Activated naive CD4-positive, alpha-beta T cell treated with anti-CD3 and anti-CD28 coated beads for 36 hours (primary cell): ENCODE data around the gene CCDC102A. TPM values are rescaled to one million over a fixed set of nuclear protein-coding genes. Genes with fewer than 3 reads are reported as not detected.
A peak's percentile ranks its signal among the peaks of the same experiment; 100 is the strongest.
"Not testable (repeated sequence)": the region's sequence is repeated elsewhere in the genome, so short reads cannot be mapped to it uniquely, and the experiment has no call there.

ENCODE experiments used
- CTCF ChIA-PET: fragments of 350-600 bp; sonication (Branson Sonifier 250); formaldehyde crosslinking; loops from one replicate; lab custom pipeline; 2021; ENCODE audit warnings: antibody characterized with exemption; lab: Charles Lee
- DNase-seq: peaks from one replicate; pipeline ENCODE4 v3.0.0-alpha.2; 2020
- H3K27ac Mint-ChIP-seq: one replicate; pipeline ENCODE4 v1.8.0; 2021; ENCODE audit warnings: mild to moderate bottlenecking, mixed read lengths
- H3K27me3 Mint-ChIP-seq: one replicate; pipeline ENCODE4 v1.8.0; 2021; ENCODE audit warnings: low read depth, mixed read lengths
- H3K36me3 Mint-ChIP-seq: one replicate; pipeline ENCODE4 v1.8.0; 2021; ENCODE audit warnings: low read depth, mixed read lengths
- H3K4me1 Mint-ChIP-seq: one replicate; pipeline ENCODE4 v1.8.0; 2021; ENCODE audit warnings: low read depth, mixed read lengths
- H3K4me3 Mint-ChIP-seq: one replicate; pipeline ENCODE4 v1.8.0; 2021; ENCODE audit warnings: mild to moderate bottlenecking, moderate library complexity, mixed read lengths
- H3K9me3 Mint-ChIP-seq: one replicate; pipeline ENCODE4 v1.8.0; 2021; ENCODE audit warnings: mixed read lengths
- intact Hi-C: fragments of 100-400 bp; cut with micrococcal nuclease; formaldehyde crosslinking; loops from one replicate; pipeline ENCODE4 v1.15.1; 2023
- total RNA-seq, 2 experiments: library from RNA; stranded (reverse); gene quantifications; one replicate each; pipeline ENCODE4 v1.2.3, GENCODE V29; 2021

Gene CCDC102A
- total RNA-seq, 2 experiments from 2014 or later: 7.1 to 7.7 TPM

DNA sequence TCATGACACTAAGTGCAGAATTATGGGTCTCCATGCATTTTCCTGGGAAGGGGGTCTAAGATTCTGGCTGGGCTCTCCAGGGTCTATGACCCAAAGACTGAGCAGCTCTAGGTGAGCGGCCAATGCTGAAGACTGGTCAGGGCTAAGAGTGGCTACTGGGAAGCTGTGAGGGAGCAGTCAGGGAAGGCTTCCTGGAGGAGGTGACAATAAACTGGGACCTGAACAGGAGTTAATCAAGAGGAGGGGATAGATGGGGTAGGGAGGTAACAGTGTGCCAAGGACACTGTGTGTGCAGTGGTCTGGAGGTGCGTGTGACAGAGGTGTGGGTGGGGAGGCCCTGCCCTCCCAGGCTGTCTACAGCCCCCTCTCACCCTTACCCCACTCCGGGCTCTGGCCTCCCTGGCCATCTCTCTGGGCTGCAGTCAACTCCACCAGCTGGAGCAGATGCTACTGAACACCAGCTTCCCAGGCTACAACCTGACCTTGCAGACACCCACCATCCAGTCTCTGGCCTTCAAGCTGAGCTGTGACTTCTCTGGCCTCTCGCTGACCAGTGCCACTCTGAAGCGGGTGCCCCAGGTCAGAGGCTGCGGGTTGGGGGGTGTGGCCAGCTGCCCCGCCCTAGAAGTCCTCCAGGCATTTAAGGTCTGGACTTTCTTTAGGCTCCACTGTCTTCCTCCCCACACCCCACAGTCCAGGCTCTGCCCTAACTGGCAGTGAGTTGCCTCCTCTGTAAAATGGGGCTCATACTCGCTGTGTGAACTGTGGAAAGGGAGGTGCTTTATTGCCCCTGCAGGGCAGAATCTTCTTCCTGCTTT, 26.5 kb upstream of the CCDC102A start:
- H3K4me1 Mint-ChIP-seq: no peaks in the 10 kb centered on the region
- CTCF ChIA-PET: interaction anchor here (0.6 kb wide), 1 partner anchor 88 kb away, joined by 4 read pairs; no protein-coding TSS in a partner anchor
- no peaks in the 10 kb centered on the region for H3K27me3 Mint-ChIP-seq
- DNase-seq: no peak
- H3K4me3 Mint-ChIP-seq: no peak overlapping the region
- peaks cover 11% of the 10 kb centered on the region for H3K9me3 Mint-ChIP-seq
- H3K36me3 Mint-ChIP-seq: no peaks in the 10 kb centered on the region
- intact Hi-C loops: no loop called here
- H3K27ac Mint-ChIP-seq: no peak overlapping the region

DNA sequence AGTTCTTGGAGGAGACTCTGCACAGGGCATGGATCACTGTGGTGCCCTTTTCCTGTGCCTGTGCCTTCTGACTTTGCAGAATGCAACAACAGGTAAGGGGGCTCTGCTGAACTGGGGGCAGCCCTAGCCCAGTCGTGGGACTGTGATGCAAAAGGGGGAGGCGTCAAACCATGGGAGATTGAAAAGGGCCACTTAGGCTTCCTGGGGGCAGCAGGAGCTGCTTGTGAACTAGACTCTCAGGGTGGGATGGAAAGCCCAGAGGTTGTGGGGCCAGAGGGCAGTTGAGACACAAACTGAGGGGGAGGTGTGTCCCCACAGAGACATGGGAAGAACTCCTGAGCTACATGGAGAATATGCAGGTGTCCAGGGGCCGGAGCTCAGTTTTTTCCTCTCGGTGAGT, 25.7 kb upstream of the CCDC102A start:
- peaks cover 6% of the 10 kb centered on the region for H3K4me1 Mint-ChIP-seq
- DNase-seq: no peak
- CTCF ChIA-PET: interaction anchor here (0.6 to 0.9 kb wide), 2 partner anchors 87 to 89 kb away, joined by 3 to 4 read pairs; no protein-coding TSS in a partner anchor
- peaks cover 11% of the 10 kb centered on the region for H3K9me3 Mint-ChIP-seq
- H3K4me3 Mint-ChIP-seq: no peak overlapping the region
- no peak overlapping the region for H3K27ac Mint-ChIP-seq
- intact Hi-C loops: no loop called here
- no peaks in the 10 kb centered on the region for H3K27me3 Mint-ChIP-seq
- H3K36me3 Mint-ChIP-seq: no peaks in the 10 kb centered on the region

DNA sequence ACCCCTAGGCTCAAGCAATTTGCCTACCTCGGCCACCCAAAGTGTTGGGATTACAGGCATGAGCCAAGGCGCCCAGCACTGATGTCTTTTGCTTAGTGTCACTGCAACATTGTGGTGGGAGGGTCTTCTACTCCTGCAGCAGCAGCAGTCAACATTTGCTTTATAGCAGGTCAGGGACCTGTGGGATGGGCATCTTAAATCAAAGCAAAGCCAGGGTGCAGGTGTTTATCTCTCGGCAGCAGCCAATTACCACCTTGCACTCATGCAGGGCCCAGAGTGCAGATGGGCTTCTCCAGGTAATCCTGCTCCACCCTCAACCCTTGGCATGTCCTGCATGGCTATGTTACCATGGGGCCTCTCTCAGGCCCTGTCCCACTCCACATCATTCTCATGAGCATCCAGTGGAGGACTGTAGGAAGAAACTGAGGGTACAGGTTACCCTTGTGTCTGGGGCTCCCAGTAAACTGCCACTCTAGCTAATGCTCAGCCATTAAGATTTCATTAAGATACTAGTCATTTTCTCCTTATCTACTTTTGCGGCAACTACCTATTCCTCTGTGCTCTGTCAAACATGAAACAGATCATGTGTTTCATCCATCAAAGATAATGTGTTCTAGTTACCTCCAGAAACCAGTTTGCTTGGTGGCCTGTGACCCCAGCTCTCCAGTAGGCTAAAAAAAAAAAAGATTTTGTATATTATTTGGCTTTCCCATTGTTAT, 22.9 kb upstream of the CCDC102A start:
- CTCF ChIA-PET: no interaction called here
- Mint-ChIP-seq H3K4me3 (no peak overlapping the region), H3K9me3 (peaks cover 21% of the 10 kb centered on the region), H3K27ac (no peak overlapping the region), H3K27me3 (no peaks in the 10 kb centered on the region), H3K36me3 (peaks cover 3% of the 10 kb centered on the region), H3K4me1 (peaks cover 18% of the 10 kb centered on the region)
- DNase-seq: no peak
- intact Hi-C loops: no loop called here

DNA sequence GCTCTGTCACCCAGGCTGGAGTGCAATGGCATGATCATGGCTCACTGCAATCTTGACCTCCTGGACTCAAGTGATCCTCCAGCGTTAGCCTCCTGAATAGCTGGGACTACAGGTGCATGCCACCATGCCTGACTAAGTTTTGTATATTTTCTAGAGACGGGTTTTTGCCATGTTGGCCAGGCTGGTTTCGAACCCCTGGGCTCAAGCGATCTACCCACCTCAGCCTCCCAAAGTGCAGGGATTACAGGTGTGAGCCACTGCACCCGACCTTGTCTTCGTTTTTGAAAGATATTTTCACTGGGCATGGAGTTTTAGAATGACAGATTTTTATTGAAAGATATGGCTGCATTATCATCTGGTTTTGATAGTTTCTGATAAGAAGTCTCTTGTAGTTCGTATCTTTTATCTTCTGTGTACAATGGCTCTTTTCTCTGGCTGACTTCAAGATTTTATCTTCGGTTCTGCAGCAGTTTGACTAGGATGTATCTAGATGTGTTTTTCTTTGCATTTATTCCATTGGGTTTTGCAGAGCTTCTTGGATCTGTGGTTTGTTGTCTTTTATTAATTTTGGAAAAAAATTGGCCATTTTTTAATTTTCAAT, 20.7 kb upstream of the CCDC102A start:
- Mint-ChIP-seq H3K9me3 (peaks cover 21% of the 10 kb centered on the region), H3K4me3 (peak overlapping the region; percentile 30), H3K36me3 (peaks cover 3% of the 10 kb centered on the region), H3K4me1 (peaks cover 20% of the 10 kb centered on the region), H3K27ac (no peak overlapping the region), H3K27me3 (no peaks in the 10 kb centered on the region)
- DNase-seq: no peak
- intact Hi-C loops: no loop called here
- CTCF ChIA-PET: interaction anchor here (0.7 kb wide), 3 partner anchors 19 to 257 kb away, joined by 3 to 4 read pairs (median 4); no protein-coding TSS in a partner anchor

DNA sequence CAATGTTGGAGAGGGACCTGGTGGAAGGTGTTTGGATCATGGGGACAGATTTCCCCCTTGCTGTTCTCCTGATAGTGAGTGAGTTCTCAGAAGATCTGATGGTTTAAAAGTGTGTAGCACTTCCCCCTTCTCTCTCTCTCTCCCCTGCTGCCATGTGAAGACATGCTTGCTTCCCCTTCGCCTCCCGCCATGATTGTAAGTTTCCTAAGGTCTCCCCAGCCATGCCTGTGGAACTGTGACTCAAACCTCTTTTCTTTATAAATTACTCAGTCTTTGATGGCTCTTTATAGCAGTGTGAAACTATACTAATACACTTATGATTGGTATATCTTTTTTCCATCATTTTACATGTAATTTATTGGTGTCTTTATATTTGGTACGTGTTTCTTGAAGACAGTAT, 19.5 kb upstream of the CCDC102A start:
- H3K4me1 Mint-ChIP-seq: peaks cover 22% of the 10 kb centered on the region

DNA sequence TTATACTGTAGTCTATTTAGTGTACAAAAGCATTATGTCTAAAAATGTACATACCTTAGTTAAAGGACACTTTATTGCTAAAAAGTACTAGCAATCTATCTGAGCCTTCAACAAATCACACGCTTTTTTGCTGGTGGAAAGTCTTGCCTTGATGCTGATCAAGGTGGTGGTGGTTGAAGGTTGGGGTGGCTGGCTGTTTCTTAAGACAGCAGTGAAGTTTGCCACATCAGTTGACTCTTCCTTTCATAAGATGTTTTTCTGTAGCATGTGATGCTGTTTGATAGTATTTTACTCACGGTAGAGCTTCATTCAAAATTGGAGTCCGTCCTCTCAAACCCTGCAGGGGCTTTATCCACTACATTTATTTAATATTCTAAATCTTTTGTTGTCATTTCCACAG, 14.7 kb upstream of the CCDC102A start:
- Mint-ChIP-seq H3K36me3 (peaks cover 3% of the 10 kb centered on the region), H3K9me3 (peaks cover 5% of the 10 kb centered on the region), H3K27ac (no peak overlapping the region), H3K27me3 (no peaks in the 10 kb centered on the region), H3K4me3 (no peak overlapping the region), H3K4me1 (peaks cover 29% of the 10 kb centered on the region)
- CTCF ChIA-PET: interaction anchor here (0.6 to 0.7 kb wide), 2 partner anchors 25 to 37 kb away, joined by 3 read pairs; no protein-coding TSS in a partner anchor
- DNase-seq: no peak
- intact Hi-C loops: no loop called here

More for the DNA sequence above, 19.5 kb upstream of the CCDC102A start:
- Mint-ChIP-seq H3K4me3 (no peak overlapping the region), H3K36me3 (peaks cover 3% of the 10 kb centered on the region), H3K9me3 (peaks cover 16% of the 10 kb centered on the region), H3K27me3 (no peaks in the 10 kb centered on the region), H3K27ac (peak overlapping the region; percentile 11)
- intact Hi-C loops: no loop called here
- CTCF ChIA-PET: no interaction called here
- DNase-seq: no peak

DNA sequence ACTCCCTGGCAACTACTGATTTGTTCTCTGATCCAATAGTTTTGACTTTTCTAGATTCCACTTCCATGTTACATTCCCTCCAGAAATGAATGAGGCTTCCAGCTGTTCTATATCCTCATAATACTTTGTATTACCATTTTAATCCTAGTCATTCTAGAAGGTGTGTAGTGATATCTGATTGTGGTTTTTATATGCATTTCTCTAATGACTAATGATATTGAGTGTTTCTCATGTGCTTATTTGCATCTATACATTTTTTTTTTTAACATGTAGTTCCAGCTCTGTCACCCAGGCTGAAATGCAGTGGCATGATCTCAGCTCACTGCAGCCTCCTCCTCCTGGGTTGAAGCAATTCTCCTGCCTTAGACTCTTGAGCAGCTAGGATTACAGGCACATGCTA, 13.4 kb upstream of the CCDC102A start:
- intact Hi-C loops: no loop called here
- CTCF ChIA-PET: interaction anchor here (0.7 kb wide), 1 partner anchor 475 kb away, joined by 8 read pairs; no protein-coding TSS in a partner anchor
- Mint-ChIP-seq H3K4me1 (peaks cover 28% of the 10 kb centered on the region), H3K4me3 (no peak overlapping the region), H3K27ac (peak overlapping the region; percentile 33), H3K9me3 (no peaks in the 10 kb centered on the region), H3K36me3 (no peaks in the 10 kb centered on the region), H3K27me3 (no peaks in the 10 kb centered on the region)
- DNase-seq: no peak

DNA sequence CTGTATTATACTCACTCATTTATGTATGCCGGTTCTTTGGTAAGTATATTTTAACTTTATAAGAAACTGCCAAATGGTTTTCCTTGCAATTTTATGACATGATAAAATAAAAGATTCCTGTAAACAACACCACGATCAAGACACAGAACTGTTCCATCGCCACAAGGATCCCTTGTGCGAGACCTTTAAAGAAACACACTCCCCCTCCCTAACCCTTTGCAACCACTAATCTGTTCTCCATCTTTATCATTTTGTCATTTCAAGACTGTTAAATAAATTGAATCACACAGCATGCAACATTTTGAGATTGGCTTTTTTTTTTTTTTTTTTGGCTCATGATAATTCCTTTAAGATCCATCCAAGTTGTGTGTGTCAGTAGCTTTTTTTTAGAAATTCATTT, 12.0 kb upstream of the CCDC102A start:
- no peaks in the 10 kb centered on the region for H3K36me3 Mint-ChIP-seq
- no peak overlapping the region for H3K4me3 Mint-ChIP-seq
- H3K4me1 Mint-ChIP-seq: peaks cover 41% of the 10 kb centered on the region
- no peak for DNase-seq
- H3K27me3 Mint-ChIP-seq: no peaks in the 10 kb centered on the region
- CTCF ChIA-PET: interaction anchor here (0.6 kb wide), 2 partner anchors 30 to 65 kb away, joined by 4 to 5 read pairs; no protein-coding TSS in a partner anchor
- no peaks in the 10 kb centered on the region for H3K9me3 Mint-ChIP-seq
- intact Hi-C loops: no loop called here
- H3K27ac Mint-ChIP-seq: no peak overlapping the region

DNA sequence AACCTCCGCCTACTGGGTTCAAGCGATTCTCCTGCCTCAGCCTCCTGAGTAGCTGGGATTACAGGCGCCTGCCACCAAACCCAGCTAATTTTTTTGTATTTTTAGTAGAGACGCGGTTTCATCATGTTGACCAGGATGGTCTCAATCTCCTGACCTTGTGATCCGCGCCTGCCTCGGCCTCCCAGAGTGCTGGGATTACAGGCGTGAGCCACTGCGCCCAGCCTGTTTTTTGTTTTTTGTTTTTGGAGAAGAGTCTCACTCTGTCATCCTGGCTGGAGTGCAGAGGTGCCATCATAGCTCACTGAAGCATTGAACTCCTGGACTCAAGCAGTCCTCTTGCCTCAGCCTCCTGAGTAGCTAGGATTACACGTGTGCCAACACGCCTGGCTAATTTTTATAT, 11.2 kb upstream of the CCDC102A start:
- H3K27ac Mint-ChIP-seq, H3K36me3 Mint-ChIP-seq, DNase-seq, H3K27me3 Mint-ChIP-seq, H3K9me3 Mint-ChIP-seq, H3K4me3 Mint-ChIP-seq, intact Hi-C loops: not testable (repeated sequence)
- CTCF ChIA-PET: interaction anchor here (1.9 kb wide), 1 partner anchor 101 kb away, joined by 9 read pairs; no protein-coding TSS in a partner anchor
- peaks cover 46% of the 10 kb centered on the region for H3K4me1 Mint-ChIP-seq

DNA sequence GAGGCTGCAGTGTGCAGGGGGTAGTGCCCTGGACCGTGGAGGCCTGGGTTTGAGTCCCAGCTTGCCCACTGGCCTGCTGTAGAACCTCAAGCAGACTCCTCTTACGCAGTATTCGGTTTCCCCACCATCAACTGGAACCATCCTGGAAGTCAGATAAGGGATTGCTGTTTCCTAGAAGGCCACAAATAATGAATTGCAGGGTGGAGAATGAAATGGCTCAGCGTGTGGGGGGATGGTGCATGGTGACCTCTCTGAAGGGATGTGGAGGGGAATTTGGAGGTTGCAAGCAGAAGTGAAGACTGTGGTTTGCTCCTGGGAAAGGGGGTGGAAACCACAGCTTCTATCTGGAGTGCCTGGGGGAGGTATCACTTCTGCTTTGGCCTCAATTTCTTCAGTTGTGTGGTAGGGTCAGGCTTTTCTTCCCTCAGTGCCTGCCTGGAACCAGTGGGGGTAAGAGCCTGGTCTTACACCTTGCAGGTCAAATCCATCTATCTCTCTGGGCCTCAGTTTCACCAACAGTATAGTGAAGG, 7.8 kb upstream of the CCDC102A start:
- Mint-ChIP-seq H3K36me3 (no peaks in the 10 kb centered on the region), H3K4me3 (no peak overlapping the region), H3K27ac (peak overlapping the region; percentile 41), H3K9me3 (no peaks in the 10 kb centered on the region), H3K27me3 (no peaks in the 10 kb centered on the region), H3K4me1 (peaks cover 45% of the 10 kb centered on the region)
- DNase-seq: peak; percentile 59
- CTCF ChIA-PET: interaction anchor here (0.6 to 1.0 kb wide), 2 partner anchors 69 to 842 kb away, joined by 4 to 5 read pairs; no protein-coding TSS in a partner anchor
- intact Hi-C loops: no loop called here

DNA sequence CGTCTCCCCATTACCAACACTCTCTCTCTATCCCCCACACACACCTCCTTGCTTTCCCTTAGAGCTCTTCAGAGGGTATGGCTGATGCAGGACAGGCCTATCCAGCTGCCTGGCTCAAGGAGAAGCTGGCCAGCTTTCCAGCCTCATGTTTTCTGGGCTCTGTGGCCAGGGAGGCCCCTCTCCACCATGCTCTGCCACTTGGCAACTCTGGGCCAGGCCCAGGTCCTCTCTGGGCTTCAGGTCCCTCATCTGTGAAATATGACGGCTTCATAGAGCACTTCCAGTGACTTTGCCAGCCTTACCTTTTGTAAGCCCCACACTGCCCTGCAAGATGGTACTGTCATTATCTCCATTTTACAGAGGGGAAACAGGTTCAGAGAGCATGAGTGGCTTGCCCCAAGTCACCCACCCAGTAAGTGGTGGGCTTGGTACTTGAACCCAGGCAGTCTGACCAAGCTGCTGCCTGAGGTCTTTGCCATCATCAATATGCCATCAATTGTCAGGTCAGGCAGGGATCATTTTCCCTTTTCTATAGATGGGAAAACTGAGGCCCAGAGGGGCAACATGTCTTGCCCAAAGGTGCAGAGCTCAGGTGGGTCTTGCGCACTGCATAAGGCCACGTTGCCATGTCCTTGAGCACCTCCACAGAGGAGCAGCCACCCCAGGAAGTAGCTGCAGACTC, 5.5 kb upstream of the CCDC102A start:
- CTCF ChIA-PET: interaction anchor here (0.5 to 2.0 kb wide), 6 partner anchors 11 to 80 kb away, joined by 3 to 7 read pairs (median 4); partner anchors contain the start of gene POLR2C

More for the DNA sequence above, 5.5 kb upstream of the CCDC102A start:
- no peak overlapping the region for H3K27ac Mint-ChIP-seq
- no peaks in the 10 kb centered on the region for H3K9me3 Mint-ChIP-seq
- no peak for DNase-seq
- no peaks in the 10 kb centered on the region for H3K27me3 Mint-ChIP-seq
- H3K4me3 Mint-ChIP-seq: peak overlapping the region; percentile 47
- H3K36me3 Mint-ChIP-seq: no peaks in the 10 kb centered on the region
- intact Hi-C loops: no loop called here
- peaks cover 59% of the 10 kb centered on the region for H3K4me1 Mint-ChIP-seq
